ENCODE results near the gene C16orf90.
"Not testable (repeated sequence)": the region's sequence is repeated elsewhere in the genome, so short reads cannot be mapped to it uniquely, and the experiment has no call there.

The C16orf90 gene, protein sequence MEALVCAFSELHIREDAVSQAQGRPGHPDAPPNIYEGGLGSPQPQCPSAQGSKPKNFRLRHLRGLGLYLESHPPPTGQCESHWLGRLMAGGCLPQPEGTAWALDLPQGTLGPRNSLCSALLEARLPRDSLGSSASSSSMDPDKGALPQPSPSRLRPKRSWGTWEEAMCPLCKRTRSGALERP

DNA sequence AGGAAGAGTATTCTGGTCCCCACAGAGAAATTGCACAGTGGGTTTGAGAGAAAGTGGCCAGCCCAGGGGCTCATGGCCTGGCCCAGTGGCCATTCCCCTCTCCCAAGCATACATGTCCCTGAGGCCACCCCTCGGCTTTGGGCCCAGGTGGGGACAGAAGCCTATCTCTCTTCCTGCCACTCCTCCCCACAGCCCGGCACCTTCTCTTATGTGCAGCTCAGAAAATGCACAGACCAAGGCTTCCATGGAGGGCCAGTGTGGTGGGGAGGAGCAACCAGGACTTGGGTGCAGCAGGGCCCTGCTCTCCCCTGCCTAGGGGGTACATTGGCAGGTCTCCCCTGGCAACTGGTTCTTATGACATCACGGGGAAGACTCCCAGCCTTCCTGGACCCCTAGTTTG, at the start of gene C16orf90:
C16orf90 (minus strand) TSS at position 314 of the 400 bp plus-strand sequence; CDS start at position 246, 68 bp downstream.
- DNase-seq = no peak

DNA sequence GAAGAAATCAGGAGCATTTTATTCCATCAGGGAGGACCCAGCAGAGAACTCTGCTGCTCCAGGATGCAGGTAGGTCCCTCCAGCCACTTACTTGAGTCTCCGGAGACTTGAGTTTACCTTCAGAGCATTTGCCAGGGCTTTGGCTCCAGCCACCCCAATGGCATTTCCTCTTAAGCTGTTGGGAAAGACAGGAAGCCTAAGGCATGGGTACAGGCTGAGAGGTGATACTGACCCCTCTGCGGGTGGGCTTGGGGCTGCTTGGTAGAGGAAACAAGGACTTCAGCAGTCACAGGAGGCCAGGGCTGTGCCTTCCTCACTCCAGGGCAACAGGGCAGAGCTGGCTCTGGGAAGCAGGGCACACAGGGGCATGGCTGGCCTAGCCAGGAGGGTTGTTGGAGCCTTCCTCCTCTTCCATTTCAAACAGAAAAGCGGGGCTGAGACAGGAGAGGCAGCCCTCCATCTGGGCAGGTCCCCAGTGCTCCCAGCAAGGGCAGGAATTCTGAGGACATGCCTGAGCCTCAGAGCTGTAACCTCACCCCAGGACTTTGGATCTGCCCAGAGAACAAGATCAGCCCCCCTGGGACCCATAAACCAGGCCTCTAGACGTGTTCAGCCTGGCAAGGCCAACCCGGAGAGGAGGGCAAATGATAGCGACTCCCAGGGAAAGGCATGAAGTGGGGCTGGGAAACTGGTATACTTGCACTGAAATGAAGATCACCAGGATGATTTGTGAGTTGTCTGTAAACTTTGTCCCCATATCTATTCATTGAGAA, 47.5 kb upstream of the C16orf90 start:
- no peak for DNase-seq

- no peak for DNase-seq
These were observed 46.4 kb upstream of the C16orf90 start for GRCh38 chr16:3541527-3542155.

DNA sequence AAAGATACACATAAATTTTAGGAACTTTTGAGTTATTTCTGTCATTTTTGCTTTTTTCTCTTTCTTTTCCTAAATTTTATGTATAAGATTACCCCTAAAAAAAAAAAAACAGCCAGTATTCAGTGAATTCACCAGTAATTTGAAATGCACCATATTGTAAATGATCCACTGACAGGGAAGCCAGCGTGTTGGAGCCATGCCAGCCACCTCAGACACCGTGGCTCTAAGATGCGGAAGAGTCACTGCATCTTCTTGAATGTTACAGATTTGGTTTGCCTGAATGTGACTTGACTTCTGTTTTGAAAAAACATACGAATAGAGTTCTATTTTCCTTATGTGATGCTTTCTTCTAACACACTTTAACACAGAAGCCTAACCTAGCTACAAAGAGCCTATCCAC, 42.9 kb upstream of the C16orf90 start:
- no peak for DNase-seq

DNA sequence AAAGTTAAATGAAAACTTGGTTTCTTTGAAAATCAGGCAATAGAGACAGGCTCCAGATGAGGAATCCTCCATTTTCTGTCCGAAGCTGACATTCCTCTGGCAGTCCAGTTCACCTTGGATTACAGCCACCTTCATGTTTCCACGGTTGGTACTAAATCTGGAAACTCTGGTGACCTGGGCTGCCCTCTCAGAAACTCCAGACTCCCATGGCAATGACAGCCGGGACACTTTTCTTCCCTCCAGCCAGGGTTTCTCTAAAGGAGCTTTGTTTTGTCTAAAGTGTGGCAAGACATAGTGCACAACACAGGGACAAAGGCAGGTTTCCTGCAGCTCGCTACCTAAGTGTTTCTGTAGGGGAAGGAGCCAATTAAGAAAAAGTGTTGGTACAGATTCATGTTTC, 41.6 kb upstream of the C16orf90 start:
- no peak for DNase-seq

GRCh38 chr16:3536271-3536731, 41.0 kb upstream of the C16orf90 start:
- DNase-seq = no peak

DNA sequence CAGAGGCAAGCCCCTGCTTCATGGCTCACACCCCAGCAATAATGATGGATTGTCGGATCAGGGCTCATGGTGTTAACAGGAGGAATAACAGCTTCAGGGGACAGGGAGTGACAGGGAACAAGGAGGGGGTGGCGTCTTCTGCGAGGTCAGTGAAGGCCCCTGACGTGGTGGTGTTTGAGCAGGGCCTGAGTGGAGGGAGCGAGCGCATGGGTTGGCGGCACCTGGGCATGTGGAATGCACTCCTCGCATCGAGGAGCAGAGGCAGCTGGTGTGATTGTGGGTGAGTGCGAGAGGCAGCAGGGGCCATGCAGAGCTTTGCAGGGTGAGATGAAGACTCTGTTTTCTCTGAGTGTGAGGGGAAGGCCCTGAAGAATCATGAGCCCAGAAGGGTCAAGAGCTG, 38.8 kb upstream of the C16orf90 start:
- DNase-seq = no peak

DNA sequence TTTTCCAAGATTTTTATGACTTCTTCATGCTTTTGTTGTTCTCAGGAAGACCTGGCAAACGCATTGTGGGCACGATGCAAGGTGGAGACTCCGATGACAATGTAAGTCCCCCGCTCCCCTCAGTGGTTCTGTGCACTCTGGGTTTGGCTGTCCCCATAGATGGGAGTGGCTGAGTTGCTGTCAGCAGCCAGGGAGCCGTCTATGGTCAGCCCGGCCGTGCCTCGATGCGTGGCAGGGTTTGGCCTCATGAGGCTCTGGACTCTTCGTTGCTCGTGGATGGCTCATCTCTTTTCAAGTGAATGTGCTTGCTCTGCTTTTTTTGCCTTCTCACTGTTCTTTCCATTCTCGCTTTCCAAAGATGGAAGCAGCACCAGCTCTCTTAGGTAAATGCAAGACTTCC, 37.5 kb upstream of the C16orf90 start:
- DNase-seq = no peak

DNA sequence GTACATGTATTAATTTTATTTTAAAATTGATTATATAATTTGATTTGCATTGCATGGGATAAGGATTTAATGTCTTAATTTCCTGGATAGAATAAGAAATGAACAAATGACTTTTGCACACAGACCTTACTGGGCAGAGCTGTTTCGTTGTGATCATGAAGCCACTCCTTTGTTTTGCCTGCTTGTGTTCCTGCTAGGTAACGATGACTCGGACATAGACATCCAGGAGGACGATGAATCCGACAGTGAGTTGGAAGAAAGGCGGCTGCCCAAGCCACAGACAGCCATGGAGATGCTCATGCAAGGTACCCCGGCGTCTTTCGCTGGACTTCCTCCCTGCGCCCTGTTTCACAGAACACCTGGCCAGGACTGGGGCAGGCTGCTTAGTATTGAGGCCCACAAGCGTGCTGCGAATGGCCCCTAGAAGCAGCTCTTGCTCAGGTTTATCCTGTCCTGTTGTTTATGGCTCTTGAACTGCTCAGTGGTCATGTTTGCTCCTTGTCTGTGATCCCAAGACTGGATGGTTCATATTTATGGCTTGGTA, 35.2 kb upstream of the C16orf90 start:
- DNase-seq = no peak

- no peak for DNase-seq
These were observed 33.9 kb upstream of the C16orf90 start for GRCh38 chr16:3529175-3529574.

GRCh38 chr16:3528406-3528805, 33.1 kb upstream of the C16orf90 start:
- DNase-seq = no peak

DNA sequence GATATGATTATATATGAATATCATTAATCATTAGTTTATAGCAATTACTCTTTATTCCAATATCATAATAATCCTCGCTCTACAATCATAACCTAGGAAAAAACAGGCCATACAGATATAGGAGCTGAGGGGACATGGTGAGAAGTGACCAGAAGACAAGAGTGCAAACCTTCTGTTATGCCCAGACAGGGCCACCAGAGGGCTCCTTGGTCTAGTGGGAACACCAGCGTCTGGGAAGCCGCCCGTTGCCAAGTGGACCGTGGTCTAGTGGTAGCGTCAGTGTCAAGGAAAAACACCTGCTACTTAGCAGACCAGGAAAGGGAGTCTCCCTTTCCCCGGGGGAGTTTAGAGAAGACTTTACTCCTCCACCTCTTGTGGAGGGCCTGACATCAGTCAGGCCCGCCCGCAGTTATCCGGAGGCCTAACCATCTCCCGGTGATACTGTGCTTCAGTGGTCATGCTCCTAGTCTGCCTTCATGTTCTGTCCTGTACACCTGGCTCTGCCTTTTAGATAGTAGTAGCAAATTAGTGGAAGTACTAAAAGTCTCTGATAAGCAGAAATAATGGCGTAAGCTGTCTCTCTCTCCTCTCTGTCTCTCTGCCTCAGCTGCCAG, 32.0 kb upstream of the C16orf90 start:
- not testable (repeated sequence) for DNase-seq

GRCh38 chr16:3525951-3526350, 30.7 kb upstream of the C16orf90 start:
- DNase-seq = no peak

DNA sequence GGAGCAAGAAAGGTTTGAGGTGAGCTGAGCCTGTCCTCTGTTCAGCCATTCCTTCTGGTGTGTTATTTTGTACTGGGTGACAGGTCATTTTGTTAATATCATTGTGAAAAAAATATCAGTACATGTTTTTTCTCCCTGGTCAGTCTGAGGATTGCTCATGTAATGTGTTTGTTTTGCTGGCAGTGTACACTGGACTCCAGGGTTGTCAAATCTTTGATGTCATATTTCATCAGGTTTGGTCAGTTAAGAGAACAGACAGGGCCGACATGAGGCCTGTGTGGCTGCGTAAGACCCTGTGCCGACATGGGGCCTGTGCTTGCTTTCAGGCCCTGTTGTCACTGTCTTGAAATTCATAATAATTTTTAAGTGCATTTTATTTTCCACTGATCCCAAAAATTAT, 28.0 kb upstream of the C16orf90 start:
- DNase-seq = no peak

DNA sequence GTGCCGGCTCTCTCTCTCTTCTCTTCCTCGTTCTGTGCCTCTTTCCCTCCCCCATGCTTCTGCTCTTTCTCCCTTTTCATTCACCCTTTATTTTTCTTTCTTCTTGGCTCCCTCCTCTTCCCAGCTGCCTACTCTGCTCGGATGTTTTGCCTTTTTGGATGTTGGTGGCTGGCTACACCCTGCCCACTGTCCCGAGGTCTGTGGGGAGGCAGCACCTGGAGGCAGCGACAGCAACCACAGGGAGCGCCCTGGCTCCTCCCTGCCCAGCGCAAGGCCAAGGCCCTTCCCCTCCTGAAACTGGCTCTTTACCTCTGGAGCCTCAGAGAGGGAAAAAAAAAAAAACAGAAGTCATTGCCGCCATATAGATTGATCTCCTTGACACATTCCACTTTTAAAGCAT, 25.6 kb upstream of the C16orf90 start:
- DNase-seq = no peak

GRCh38 chr16:3520413-3520812, 25.1 kb upstream of the C16orf90 start:
- no peak for DNase-seq

DNA sequence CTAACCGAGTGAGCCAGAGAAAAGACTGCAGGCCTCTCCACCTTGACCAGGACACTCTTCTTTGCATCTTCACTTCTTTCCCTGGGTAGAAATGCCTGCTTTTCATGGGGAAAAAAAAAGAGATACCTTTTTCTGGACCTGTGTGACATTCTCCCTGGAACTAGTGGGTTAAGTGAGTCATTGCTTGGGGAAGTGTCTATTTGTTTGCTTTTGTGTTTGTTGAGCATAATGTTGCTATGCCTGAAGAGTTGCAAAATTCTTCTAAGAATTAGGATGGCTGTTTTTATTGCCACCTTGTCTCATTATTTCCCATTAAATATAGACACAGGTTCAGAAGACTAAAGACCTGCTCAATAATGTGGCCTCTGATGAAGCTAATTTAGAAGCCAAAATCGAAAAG, 24.3 kb upstream of the C16orf90 start:
- DNase-seq = no peak

GRCh38 chr16:3518986-3519348, 23.7 kb upstream of the C16orf90 start:
- DNase-seq = no peak

DNA sequence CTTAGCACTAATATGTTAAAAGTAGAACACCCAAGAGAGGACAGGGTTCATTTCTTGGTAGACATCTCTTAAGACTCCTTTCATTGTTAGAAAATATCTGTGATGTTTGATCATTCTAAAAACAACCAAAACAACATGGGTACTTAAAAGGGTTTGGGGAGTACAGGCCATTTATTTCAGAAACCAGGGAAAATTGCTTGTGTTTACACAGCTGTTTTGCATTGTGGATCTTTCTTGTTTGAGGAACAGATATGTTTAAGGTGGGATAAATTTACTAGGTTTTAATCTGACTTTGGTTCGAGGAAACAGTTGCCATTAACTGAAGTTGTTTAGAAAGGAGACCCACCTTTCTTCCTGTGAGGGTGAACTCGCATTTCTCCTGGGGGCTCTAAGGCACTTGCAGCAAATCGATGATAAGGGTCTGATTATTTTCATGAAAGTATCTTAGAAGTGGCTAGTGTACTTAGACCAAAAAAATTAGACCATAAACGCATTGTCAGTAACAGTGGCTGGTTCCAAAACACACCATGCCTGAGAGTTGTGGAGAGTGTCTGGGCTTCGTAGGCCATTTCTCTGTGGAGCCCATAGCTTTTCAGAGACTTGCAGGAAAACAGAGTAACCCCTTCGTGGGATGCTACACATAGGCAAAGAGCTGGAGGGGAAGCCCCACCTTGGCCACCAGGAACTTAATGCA, 23.1 kb upstream of the C16orf90 start:
- DNase-seq = no peak

DNA sequence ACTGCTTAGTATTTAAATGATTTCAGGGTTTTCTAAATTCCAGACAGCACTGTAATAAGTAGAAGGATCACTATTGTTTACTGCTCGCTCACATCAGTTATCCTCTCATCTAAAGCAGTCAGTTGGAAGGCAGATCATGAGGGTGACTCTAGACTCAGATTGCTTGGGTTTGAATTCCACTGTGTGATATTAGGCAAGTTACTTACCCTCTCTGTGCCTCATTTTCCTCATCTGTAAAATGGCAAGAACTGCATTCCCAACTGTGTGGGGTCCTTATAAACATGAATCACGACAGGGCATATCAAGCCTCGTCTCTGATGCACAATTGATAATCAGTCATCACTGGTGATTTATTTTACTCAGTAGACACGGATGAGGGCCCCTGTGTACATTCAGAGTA, 20.6 kb upstream of the C16orf90 start:
- no peak for DNase-seq

- DNase-seq = no peak
These were observed 19.3 kb upstream of the C16orf90 start for GRCh38 chr16:3514621-3515020.

DNA sequence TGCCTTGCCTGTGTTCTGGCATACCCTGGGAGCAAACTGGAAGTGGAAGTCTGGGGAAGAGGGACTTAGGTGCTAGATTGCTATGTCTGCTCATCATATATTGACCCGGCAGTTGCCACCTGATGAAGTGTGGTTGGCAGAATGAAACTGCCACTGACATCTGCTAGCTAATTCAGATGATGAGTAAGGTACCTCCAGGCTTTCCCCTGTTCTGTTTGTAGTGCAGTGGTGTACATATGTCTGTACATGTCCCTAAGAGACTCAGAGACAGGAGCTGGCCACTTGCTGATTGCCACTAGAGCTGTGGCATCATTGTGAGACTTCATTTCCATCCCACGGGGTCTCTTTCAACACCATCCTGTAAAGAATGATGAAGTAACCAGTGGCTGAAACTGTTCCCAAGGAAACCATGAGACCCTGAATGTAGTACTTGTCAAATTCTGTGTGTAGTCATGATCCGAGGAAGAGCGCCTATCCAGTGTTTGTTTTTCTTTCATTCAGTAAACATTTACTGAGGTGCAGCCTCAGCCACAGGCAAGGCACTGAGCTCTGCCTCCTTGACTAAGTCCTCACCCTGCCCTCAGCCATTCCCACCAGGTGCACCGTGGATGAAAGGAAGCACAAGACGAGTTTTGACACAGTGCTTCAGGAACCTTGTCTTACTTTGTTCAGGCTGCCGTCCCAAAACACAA, 18.7 kb upstream of the C16orf90 start:
- no peak for DNase-seq

Data from NCI-H446 treated with DMSO at 0.1 percent for 48 hours (cell line).